Measurements from ENCODE around the gene SPRR5. TPM values are rescaled to one million over a fixed set of nuclear protein-coding genes. Genes with fewer than 3 reads are reported as not detected.

Gene SPRR5
- total and polyA plus RNA-seq, 2 of the 8 experiments (the other 6 are each of a cell fraction or from before 2014, with no cell fraction given): not detected

DNA sequence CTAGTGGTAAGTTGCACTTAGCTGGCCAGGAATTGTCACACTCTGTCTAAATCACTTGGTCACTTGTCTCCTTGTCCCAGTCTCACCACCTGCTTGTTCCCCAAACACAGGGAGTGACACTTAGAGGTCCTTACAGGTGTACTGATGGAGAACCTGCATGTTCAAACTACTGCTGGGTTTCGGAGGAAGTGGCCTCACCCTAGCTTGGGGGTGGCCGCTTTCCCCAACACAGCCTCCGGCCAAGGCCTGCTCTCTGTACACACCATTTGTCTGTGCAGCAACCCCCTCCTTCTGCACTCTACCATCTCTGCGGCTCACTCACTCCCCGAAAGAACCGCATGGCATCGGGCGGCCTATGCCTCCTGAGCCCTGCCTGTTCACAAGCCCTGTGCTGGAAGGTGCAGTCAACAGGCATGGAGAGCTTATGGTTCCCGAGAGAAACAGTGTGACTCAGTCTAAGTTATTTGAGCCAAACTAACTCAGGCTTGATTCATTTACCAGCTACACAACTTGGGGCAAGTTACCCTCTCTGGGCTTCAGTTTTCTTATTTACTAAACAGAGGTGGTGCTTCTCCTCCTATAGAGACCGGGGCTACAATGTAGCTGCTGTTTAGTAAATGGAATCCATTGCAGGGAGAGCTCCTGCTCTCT is 12.9 kb downstream of the SPRR5 start:
- CTCF ChIA-PET (ENCODE audit: partially characterized antibody): interaction anchor here (0.7 to 7.9 kb wide), 18 partner anchors 9 to 264 kb away, joined by 3 to 114 read pairs (median 3); no protein-coding TSS in a partner anchor
- WGBS, 2 experiments (ENCODE audit: extremely low coverage in 1 of 2, insufficient coverage in 1 of 2, insufficient read length in 1 of 2, insufficient replicate concordance in 2 of 2, low coverage in 1 of 2, low lambda C conversion rate in 2 of 2, missing lambda C conversion rate in 1 of 2): 91% methylated on average over 10 of the region's 10 CpGs; no CpG with 5 or more reads in 1 of the 2 experiments

More for the DNA sequence above, 12.9 kb downstream of the SPRR5 start:
- H3K56ac ChIP-seq (replicated peaks; ENCODE audit: insufficient read length, low read depth, low read length): no peak overlapping the region
- no peak overlapping the region for H2BK20ac ChIP-seq (ENCODE audit: low read length)
- H3K27me3 ChIP-seq (replicated peaks in 1 of 4; ENCODE audit: control insufficient read depth in 3 of 4, extremely low read depth in 1 of 4, insufficient read depth in 3 of 4, low read length in 3 of 4): no peaks in the 10 kb centered on the region
- H3K14ac ChIP-seq (ENCODE audit: insufficient read length): no peak overlapping the region
- H4K8ac ChIP-seq (ENCODE audit: extremely low read depth, insufficient read depth, low read length): no peak overlapping the region
- no peak overlapping the region for H2BK5ac ChIP-seq (ENCODE audit: low read depth, low read length)
- no peaks in the 10 kb centered on the region for H3K4me1 ChIP-seq (replicated peaks in 1 of 4; ENCODE audit: control insufficient read depth in 3 of 4, insufficient read depth in 4 of 4, low read length in 3 of 4)
- H3K4me2 ChIP-seq (ENCODE audit: insufficient read depth in 1 of 2, low read depth in 2 of 2, low read length in 2 of 2): no peak overlapping the region
- no peak overlapping the region for H3K18ac ChIP-seq (ENCODE audit: extremely low read depth, low read length)
- no peak overlapping the region for H2BK120ac ChIP-seq (replicated peaks; ENCODE audit: low read depth, low read length)
- no peak overlapping the region for H2AK5ac ChIP-seq (ENCODE audit: low read depth, low read length)
- no peak overlapping the region for H4K91ac ChIP-seq (replicated peaks; ENCODE audit: insufficient read length, low read length)
- H3K27ac ChIP-seq (ENCODE audit: low read depth, low read length): no peak overlapping the region
- no peak overlapping the region for H3K9ac ChIP-seq (replicated peaks in 1 of 4; ENCODE audit: extremely low read depth in 1 of 4, low read depth in 3 of 4, low read length in 3 of 4)
- no peaks in the 10 kb centered on the region; the same call in 1 of the 2 replicates for H3K23me2 ChIP-seq (ENCODE audit: low read depth, low read length)
- DNase-seq (ENCODE audit: low read depth in 1 of 2, low spot score in 2 of 2) (no peak), FAIRE-seq (no peak)
- no peak overlapping the region for H3K23ac ChIP-seq (ENCODE audit: insufficient read length)
- H3K36me3 ChIP-seq (ENCODE audit: control insufficient read depth in 2 of 4, insufficient read depth in 4 of 4, low read length in 3 of 4): no peaks in the 10 kb centered on the region
- H3K79me1 ChIP-seq (ENCODE audit: low read depth, low read length): no peaks in the 10 kb centered on the region
- H3K4ac ChIP-seq (replicated peaks; ENCODE audit: insufficient read length, low read depth, low read length): no peak overlapping the region
- H3K79me2 ChIP-seq (ENCODE audit: control insufficient read depth in 1 of 2, insufficient read depth in 2 of 2, low read length in 2 of 2): no peaks in the 10 kb centered on the region
- H2BK15ac ChIP-seq (ENCODE audit: low read length): no peak overlapping the region
- no peaks in the 10 kb centered on the region for H3K9me3 ChIP-seq (ENCODE audit: insufficient read depth in 2 of 2, low read depth in 1 of 2, low read length in 1 of 2)
- H4K5ac ChIP-seq (ENCODE audit: insufficient read length, low read depth, low read length): no peak overlapping the region
- H3K4me3 ChIP-seq (ENCODE audit: extremely low read depth in 1 of 4, insufficient read depth in 2 of 4, low read depth in 3 of 4, low read length in 4 of 4): no peak overlapping the region
- POLR2A ChIA-PET (ENCODE audit: partially characterized antibody): no interaction called here
- no peak overlapping the region for H2BK12ac ChIP-seq (ENCODE audit: low read depth, low read length)
- TF ChIP-seq RXRA (IDR thresholded peaks at IDR 0.05; ENCODE audit: insufficient read depth, low read depth, low read length) (no peak), TAF1 (IDR thresholded peaks at IDR 0.05; ENCODE audit: low read depth, low read length) (no peak), CHD2 (IDR thresholded peaks at IDR 0.05; ENCODE audit: low read length) (no peak), TCF12 (IDR thresholded peaks at IDR 0.05; ENCODE audit: low read depth, low read length) (no peak), GTF2F1 (IDR thresholded peaks at IDR 0.05; ENCODE audit: borderline replicate concordance, low read depth, low read length) (no peak), TEAD4 (IDR thresholded peaks at IDR 0.05; ENCODE audit: low read depth, low read length) (no peak), SIRT6 (IDR thresholded peaks at IDR 0.05; ENCODE audit: low read length) (no peak)
- TF ChIP-seq, protein P1, sequence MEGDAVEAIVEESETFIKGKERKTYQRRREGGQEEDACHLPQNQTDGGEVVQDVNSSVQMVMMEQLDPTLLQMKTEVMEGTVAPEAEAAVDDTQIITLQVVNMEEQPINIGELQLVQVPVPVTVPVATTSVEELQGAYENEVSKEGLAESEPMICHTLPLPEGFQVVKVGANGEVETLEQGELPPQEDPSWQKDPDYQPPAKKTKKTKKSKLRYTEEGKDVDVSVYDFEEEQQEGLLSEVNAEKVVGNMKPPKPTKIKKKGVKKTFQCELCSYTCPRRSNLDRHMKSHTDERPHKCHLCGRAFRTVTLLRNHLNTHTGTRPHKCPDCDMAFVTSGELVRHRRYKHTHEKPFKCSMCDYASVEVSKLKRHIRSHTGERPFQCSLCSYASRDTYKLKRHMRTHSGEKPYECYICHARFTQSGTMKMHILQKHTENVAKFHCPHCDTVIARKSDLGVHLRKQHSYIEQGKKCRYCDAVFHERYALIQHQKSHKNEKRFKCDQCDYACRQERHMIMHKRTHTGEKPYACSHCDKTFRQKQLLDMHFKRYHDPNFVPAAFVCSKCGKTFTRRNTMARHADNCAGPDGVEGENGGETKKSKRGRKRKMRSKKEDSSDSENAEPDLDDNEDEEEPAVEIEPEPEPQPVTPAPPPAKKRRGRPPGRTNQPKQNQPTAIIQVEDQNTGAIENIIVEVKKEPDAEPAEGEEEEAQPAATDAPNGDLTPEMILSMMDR (IDR thresholded peaks at IDR 0.05; ENCODE audit: control extremely low read depth in 1 of 3, insufficient read depth in 1 of 3, low read depth in 1 of 3, low read length in 3 of 3): no peak
- H4K20me1 ChIP-seq (replicated peaks in 1 of 2; ENCODE audit: control insufficient read depth in 1 of 2, insufficient read depth in 2 of 2, low read length in 2 of 2): no peaks in the 10 kb centered on the region
- H2AFZ ChIP-seq (ENCODE audit: low read length): no peak overlapping the region

Data from H1 (cell line).